Uterus (tissue), 2 donors: Measurements from ENCODE around the gene TKT.

ENCODE experiments used
- POLR2A ChIP-seq, 2 donors: fragments of 450-650 bp; IDR thresholded peaks; one replicate each; pipeline ENCODE4 v1.6.1; 2016; ENCODE audit warnings: antibody characterized with exemption in 2 of 2, mild to moderate bottlenecking in 1 of 2, moderate library complexity in 1 of 2
- TF ChIP-seq, protein P1 (sequence below), 4 experiments: fragments of 200-600 bp in 2 of 4; fragments of 450-650 bp in 2 of 4; sonication (generic) in 2 of 4; IDR thresholded peaks; one replicate each; pipeline ENCODE4 v1.5.1; 2016 to 2019; ENCODE audit warnings: antibody characterized with exemption in 4 of 4, mild to moderate bottlenecking in 2 of 4, moderate library complexity in 1 of 4

DNA sequence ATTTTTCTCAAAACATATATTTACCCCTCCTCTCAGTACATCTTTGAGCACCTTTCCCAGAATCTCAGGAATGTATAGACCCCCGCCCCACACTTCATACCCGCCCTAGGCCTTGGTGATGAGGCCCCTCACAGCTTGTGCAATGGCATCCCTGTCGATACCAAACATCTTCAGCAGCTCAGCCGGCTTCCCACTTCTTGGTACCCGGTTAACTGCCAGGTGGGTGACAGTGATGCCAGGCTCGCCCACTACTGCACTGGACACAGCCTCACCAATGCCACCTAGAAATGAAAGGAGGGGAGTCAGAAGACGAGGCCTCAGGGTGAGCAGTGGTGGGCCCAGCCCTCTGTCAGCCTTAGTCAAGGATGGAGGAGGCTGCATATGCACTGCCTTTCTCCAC is 30.2 kb downstream of the TKT start:
- TF ChIP-seq, protein P1, sequence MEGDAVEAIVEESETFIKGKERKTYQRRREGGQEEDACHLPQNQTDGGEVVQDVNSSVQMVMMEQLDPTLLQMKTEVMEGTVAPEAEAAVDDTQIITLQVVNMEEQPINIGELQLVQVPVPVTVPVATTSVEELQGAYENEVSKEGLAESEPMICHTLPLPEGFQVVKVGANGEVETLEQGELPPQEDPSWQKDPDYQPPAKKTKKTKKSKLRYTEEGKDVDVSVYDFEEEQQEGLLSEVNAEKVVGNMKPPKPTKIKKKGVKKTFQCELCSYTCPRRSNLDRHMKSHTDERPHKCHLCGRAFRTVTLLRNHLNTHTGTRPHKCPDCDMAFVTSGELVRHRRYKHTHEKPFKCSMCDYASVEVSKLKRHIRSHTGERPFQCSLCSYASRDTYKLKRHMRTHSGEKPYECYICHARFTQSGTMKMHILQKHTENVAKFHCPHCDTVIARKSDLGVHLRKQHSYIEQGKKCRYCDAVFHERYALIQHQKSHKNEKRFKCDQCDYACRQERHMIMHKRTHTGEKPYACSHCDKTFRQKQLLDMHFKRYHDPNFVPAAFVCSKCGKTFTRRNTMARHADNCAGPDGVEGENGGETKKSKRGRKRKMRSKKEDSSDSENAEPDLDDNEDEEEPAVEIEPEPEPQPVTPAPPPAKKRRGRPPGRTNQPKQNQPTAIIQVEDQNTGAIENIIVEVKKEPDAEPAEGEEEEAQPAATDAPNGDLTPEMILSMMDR (IDR thresholded peaks at IDR 0.05), result no peak
- TF ChIP-seq POLR2A (IDR thresholded peaks at IDR 0.05), result no peak
